CD14-positive monocyte (primary cell): ENCODE results near the gene ERV3-1. TPM values are rescaled to one million over a fixed set of nuclear protein-coding genes. Genes with fewer than 3 reads are reported as not detected.
A peak's percentile ranks its signal among the peaks of the same experiment; 100 is the strongest.
"Not testable (repeated sequence)": the region's sequence is repeated elsewhere in the genome, so short reads cannot be mapped to it uniquely, and the experiment has no call there.

Experiments used
- DNase-seq, 3 donors: peaks; one replicate each; pipeline ENCODE4 v3.0.0-alpha.2; 2011 to 2022
- H2AFZ ChIP-seq: 2 replicates; pipeline ENCODE4 v1.6.0; 2012; ENCODE audit warnings: mild to moderate bottlenecking, low read depth, low read length, inconsistent platforms; ENCODE audit not compliant: insufficient read depth, poor library complexity, severe bottlenecking
- H3K27ac ChIP-seq, 2 donors: 1 replicate in 1 of 2; 2 replicates in 1 of 2; pipeline ENCODE4 v1.5.1; 2012 to 2013; ENCODE audit warnings: low read length in 2 of 2, control low read depth in 1 of 2, inconsistent platforms in 1 of 2, low read depth in 1 of 2, mild to moderate bottlenecking in 1 of 2
- H3K27me3 ChIP-seq, 2 donors: one replicate each; pipeline versions ENCODE4 v1.6.0 to v1.6.1; 2011 to 2013; ENCODE audit warnings: low read length in 2 of 2; ENCODE audit not compliant: control insufficient read depth in 2 of 2, insufficient read depth in 2 of 2
- H3K36me3 ChIP-seq, 2 donors: replicated peaks in 1 of 2; 1 replicate in 1 of 2; 2 replicates in 1 of 2; pipeline versions ENCODE4 v1.5.1 to v1.6.1; 2012 to 2013; ENCODE audit warnings: low read length in 2 of 2, control low read depth in 1 of 2, inconsistent platforms in 1 of 2, mild to moderate bottlenecking in 1 of 2; ENCODE audit not compliant: insufficient read depth in 2 of 2, control insufficient read depth in 1 of 2
- H3K4me1 ChIP-seq, 2 donors: 1 replicate in 1 of 2; 2 replicates in 1 of 2; pipeline versions ENCODE4 v1.5.1 to v1.6.1; 2012 to 2013; ENCODE audit warnings: low read length in 2 of 2, control low read depth in 1 of 2, inconsistent platforms in 1 of 2, mild to moderate bottlenecking in 1 of 2, moderate library complexity in 1 of 2; ENCODE audit not compliant: insufficient read depth in 2 of 2, control insufficient read depth in 1 of 2
- H3K4me2 ChIP-seq: replicated peaks from 2 replicates; pipeline ENCODE3; 2012; ENCODE audit warnings: low read length, moderate library complexity, mild to moderate bottlenecking; ENCODE audit not compliant: poor library complexity, severe bottlenecking; ENCODE audit errors: extremely low read depth
- H3K4me3 ChIP-seq, 3 experiments: fragments of 200-600 bp in 1 of 3; sonication (generic) in 1 of 3; replicated peaks in 1 of 3; 1 replicate in 2 of 3; 2 replicates in 1 of 3; pipeline ENCODE4 v1.5.1; 2011 to 2013; ENCODE audit warnings: low read length in 3 of 3, mild to moderate bottlenecking in 3 of 3, control low read depth in 2 of 3, low read depth in 2 of 3, inconsistent platforms in 1 of 3, moderate library complexity in 1 of 3
- H3K79me2 ChIP-seq: 2 replicates; pipeline ENCODE4 v1.6.0; 2012; ENCODE audit warnings: mild to moderate bottlenecking, control low read depth, inconsistent platforms, low read length, moderate library complexity; ENCODE audit not compliant: insufficient read depth
- H3K9ac ChIP-seq: 2 replicates; pipeline ENCODE4 v1.6.0; 2017; ENCODE audit warnings: low read length, mild to moderate bottlenecking; ENCODE audit not compliant: insufficient read depth, poor library complexity, severe bottlenecking
- H3K9me3 ChIP-seq, 2 donors: replicated peaks in 1 of 2; 1 replicate in 1 of 2; 2 replicates in 1 of 2; pipeline versions ENCODE4 v1.5.1 to v1.6.1; 2012 to 2013; ENCODE audit warnings: low read length in 2 of 2, control low read depth in 1 of 2; ENCODE audit not compliant: control insufficient read depth in 1 of 2, insufficient read depth in 1 of 2
- H4K20me1 ChIP-seq: 2 replicates; pipeline ENCODE4 v1.6.0; 2012; ENCODE audit warnings: mild to moderate bottlenecking, low read length, control low read depth, moderate library complexity; ENCODE audit not compliant: insufficient read depth
- H3K27ac Mint-ChIP-seq, 7 donors: one replicate each; pipeline ENCODE4 v1.8.0; 2020; ENCODE audit warnings: mild to moderate bottlenecking in 7 of 7, mixed read lengths in 7 of 7, moderate library complexity in 6 of 7, inconsistent platforms in 2 of 7
- H3K27me3 Mint-ChIP-seq, 3 donors: one replicate each; pipeline ENCODE4 v1.8.0; 2021 to 2022; ENCODE audit warnings: low read depth in 3 of 3, mild to moderate bottlenecking in 3 of 3, mixed read lengths in 3 of 3, moderate library complexity in 3 of 3, inconsistent platforms in 1 of 3
- H3K36me3 Mint-ChIP-seq, 2 donors: one replicate each; pipeline ENCODE4 v1.8.0; 2020; ENCODE audit warnings: mixed read lengths in 2 of 2, inconsistent platforms in 1 of 2, mild to moderate bottlenecking in 1 of 2
- H3K4me1 Mint-ChIP-seq: one replicate; pipeline ENCODE4 v1.8.0; 2020; ENCODE audit warnings: mild to moderate bottlenecking, mixed read lengths
- H3K4me3 Mint-ChIP-seq, 2 donors: one replicate each; pipeline ENCODE4 v1.8.0; 2020; ENCODE audit warnings: mild to moderate bottlenecking in 2 of 2, mixed read lengths in 2 of 2, moderate library complexity in 1 of 2
- H3K9me3 Mint-ChIP-seq, 7 donors: one replicate each; pipeline ENCODE4 v1.8.0; 2020 to 2022; ENCODE audit warnings: mixed read lengths in 7 of 7, mild to moderate bottlenecking in 6 of 7, moderate library complexity in 6 of 7, inconsistent platforms in 2 of 7
- CTCF ChIP-seq: fragments of 200-600 bp; IDR thresholded peaks from one replicate; pipeline ENCODE4 v1.8.0; 2022; ENCODE audit warnings: antibody characterized with exemption, mild to moderate bottlenecking
- WGBS: methylation state at CpG from one replicate; pipeline ENCODE4 v1.1.5; 2013; ENCODE audit warnings: missing lambda C conversion rate; ENCODE audit not compliant: insufficient coverage; 5-methylcytosine and 5-hydroxymethylcytosine counted together
- intact Hi-C, 2 donors: fragments of 100-400 bp; cut with micrococcal nuclease; formaldehyde crosslinking; loops; one replicate each; pipeline versions ENCODE4 v1.15.0 to v1.15.1; 2023
- polyA plus RNA-seq, 3 donors: library from polyadenylated mRNA; depleted of rRNA in 1 of 3; unstranded in 2 of 3; stranded (reverse) in 1 of 3; fragments of 300-500 nt in 2 of 3; fragments of >200 nt in 1 of 3; fragmentation: Illumina TruSeq in 2 of 3; gene quantifications; 1 replicate in 2 of 3; 2 replicates in 1 of 3; pipeline ENCODE4 v1.2.3, GENCODE V29; 2012 to 2021

Gene ERV3-1
- polyA plus RNA-seq, 3 donors, result 2.1 to 23.4 (median 7.9) TPM

GRCh38 chr7:64946772-64947171 lies 59.7 kb downstream of the ERV3-1 start:
- Histone ChIP-seq H3K4me2 (no peak overlapping the region), H3K79me2 (no peaks in the 10 kb centered on the region), H2AFZ (no peak overlapping the region), H3K27me3 (peaks cover 32 to 53% of the 10 kb centered on the region in 2 donors), H3K36me3 (no peaks in the 10 kb centered on the region), H3K9me3 (peaks cover 0 to 4% of the 10 kb centered on the region in 2 donors), H3K27ac (no peak overlapping the region), H3K4me1 (no peaks in the 10 kb centered on the region), H3K9ac (no peak overlapping the region), H3K4me3 (no peak overlapping the region), H4K20me1 (no peaks in the 10 kb centered on the region)
- peak overlapping the region in 1 of 7 donors; percentile 5 for H3K27ac Mint-ChIP-seq
- WGBS, result 11% methylated on average over 1 of the region's 5 CpGs
- H3K27me3 Mint-ChIP-seq, result peaks cover 55 to 76% (median 55%) of the 10 kb centered on the region in 3 donors
- no peak for TF ChIP-seq CTCF
- DNase-seq, result no peak
- peaks cover 3% of the 10 kb centered on the region for H3K4me1 Mint-ChIP-seq
- intact Hi-C loops, result no loop called here
- peak overlapping the region in 1 of 2 donors; percentile 70 for H3K4me3 Mint-ChIP-seq
- no peaks in the 10 kb centered on the region for H3K36me3 Mint-ChIP-seq
- peaks cover 6 to 22% (median 9%) of the 10 kb centered on the region in 7 donors for H3K9me3 Mint-ChIP-seq

DNA sequence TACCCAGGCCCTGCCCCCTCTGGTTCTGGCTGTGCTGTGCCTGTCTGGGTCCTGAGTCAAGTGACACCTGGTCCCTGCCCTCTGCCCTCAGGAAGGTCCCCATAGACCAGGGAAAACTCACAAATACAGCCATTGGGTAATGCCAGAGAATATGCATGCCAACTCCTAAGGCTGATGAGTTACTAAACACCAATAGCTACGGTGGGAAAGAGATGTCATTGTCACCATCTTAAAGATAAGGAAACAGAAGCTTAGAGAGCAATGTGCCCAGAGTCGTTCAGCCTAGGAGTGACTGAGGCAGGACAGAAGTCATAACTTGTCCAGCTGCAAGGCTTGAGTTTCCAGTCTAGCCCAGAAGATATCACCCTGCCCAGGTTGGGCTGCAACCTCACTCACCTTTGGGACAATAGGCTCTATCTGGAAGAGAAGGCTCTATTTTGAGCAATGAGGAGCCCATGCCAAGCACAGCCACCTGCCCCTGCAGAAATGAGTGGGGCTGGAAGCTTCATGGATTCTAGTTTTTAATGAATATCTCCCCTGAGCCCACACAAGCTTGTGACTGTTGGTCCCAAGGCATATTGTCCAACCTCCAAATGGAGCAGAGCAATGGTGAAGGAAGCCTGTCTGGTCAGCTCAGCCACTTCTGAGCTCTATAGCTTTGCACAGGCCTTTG lies 60.8 kb downstream of the ERV3-1 start:
- Histone ChIP-seq H3K4me1 (no peaks in the 10 kb centered on the region), H3K4me2 (no peak overlapping the region), H3K9ac (no peak overlapping the region), H2AFZ (no peak overlapping the region), H3K79me2 (no peaks in the 10 kb centered on the region), H3K36me3 (no peaks in the 10 kb centered on the region), H3K9me3 (peaks cover 0 to 4% of the 10 kb centered on the region in 2 donors), H3K4me3 (no peak overlapping the region), H3K27ac (no peak overlapping the region), H3K27me3 (peaks cover 32 to 53% of the 10 kb centered on the region in 2 donors), H4K20me1 (no peaks in the 10 kb centered on the region)
- intact Hi-C loops, result no loop called here
- WGBS, result 66% methylated on average over 2 of the region's 2 CpGs
- Mint-ChIP-seq H3K4me3 (peak overlapping the region in 1 of 2 donors; percentile 48), H3K4me1 (peaks cover 1% of the 10 kb centered on the region), H3K27me3 (peaks cover 50 to 76% (median 56%) of the 10 kb centered on the region in 3 donors), H3K27ac (no peak overlapping the region), H3K9me3 (peaks cover 6 to 23% (median 12%) of the 10 kb centered on the region in 7 donors), H3K36me3 (no peaks in the 10 kb centered on the region)
- TF ChIP-seq CTCF, result no peak
- no peak for DNase-seq

DNA sequence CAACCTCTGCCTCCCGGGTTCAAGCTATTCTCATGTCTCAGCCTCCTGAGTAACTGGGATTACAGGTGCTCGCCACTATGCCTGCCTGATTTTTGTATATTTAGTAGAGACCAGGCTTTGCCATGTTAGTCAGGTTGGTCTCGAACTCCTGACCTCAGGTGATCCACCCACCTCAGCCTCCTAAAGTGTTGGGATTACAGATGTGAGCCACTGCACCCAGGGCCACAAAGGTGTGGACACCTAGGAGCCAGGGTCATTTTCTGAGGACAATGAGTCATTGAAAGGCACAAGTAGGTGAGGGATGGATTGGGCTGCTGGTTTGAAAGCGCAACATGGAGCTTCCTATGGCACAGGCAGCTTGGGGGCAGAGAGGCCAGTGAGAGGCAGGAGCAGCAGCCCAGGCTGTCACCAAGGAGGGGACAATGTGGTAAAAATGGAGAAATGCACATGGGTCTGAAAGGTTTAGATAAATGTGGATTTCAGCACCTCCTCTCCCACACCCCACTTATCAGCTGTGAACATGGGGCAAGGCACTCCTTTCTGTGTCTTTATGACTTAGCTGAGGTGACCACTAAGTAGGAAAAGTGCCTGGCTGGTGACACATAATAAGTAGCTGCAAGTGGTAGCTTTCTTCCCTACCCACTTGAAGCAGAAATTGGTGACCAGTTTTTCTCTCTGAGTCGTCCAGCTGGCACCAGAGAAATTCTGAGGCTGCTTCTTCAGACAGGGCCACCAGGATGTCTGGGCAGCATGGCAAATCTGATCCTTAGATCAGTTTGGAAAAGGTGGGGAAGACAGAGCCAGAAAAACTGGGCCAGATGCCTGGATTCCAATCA lies 61.6 kb downstream of the ERV3-1 start:
- peak overlapping the region in 1 of 7 donors; percentile 46 for H3K27ac Mint-ChIP-seq
- 89% methylated on average over 1 of the region's 5 CpGs for WGBS

More for the DNA sequence above, 61.6 kb downstream of the ERV3-1 start:
- H3K4me1 Mint-ChIP-seq, H2AFZ ChIP-seq, H3K27ac ChIP-seq, DNase-seq, H4K20me1 ChIP-seq, H3K79me2 ChIP-seq, H3K9ac ChIP-seq, H3K9me3 ChIP-seq, intact Hi-C loops, H3K4me2 ChIP-seq, H3K36me3 Mint-ChIP-seq, H3K4me1 ChIP-seq, H3K4me3 Mint-ChIP-seq, H3K36me3 ChIP-seq, H3K4me3 ChIP-seq: not testable (repeated sequence)
- H3K27me3 ChIP-seq, result peaks cover 32 to 53% of the 10 kb centered on the region in 2 donors
- H3K27me3 Mint-ChIP-seq, result peaks cover 45 to 72% (median 57%) of the 10 kb centered on the region in 3 donors
- H3K9me3 Mint-ChIP-seq, result peaks cover 6 to 24% (median 12%) of the 10 kb centered on the region in 7 donors
